Globus pallidus (tissue), 1 donor: ENCODE results near the gene HIPK1.
"Not testable (repeated sequence)": the region's sequence is repeated elsewhere in the genome, so short reads cannot be mapped to it uniquely, and the experiment has no call there.

ENCODE experiments used
- DNase-seq: peaks from one replicate; pipeline ENCODE4 v3.0.0-alpha.2; 2015; ENCODE audit warnings: low spot score

The HIPK1 gene

GRCh38 chr1:114011796-114012195 is 82.7 kb downstream of the HIPK1 start:
- DNase-seq, result no peak

GRCh38 chr1:114015075-114015474 is 86.0 kb downstream of the HIPK1 start:
- DNase-seq, result no peak

GRCh38 chr1:114019724-114020123 is 90.6 kb downstream of the HIPK1 start:
- not testable (repeated sequence) for DNase-seq

- no peak for DNase-seq
Observed at GRCh38 chr1:114021665-114022099, 92.6 kb downstream of the HIPK1 start.

- DNase-seq, result no peak
Observed at GRCh38 chr1:114022877-114023276, 93.8 kb downstream of the HIPK1 start.

GRCh38 chr1:114023377-114023776 is 94.3 kb downstream of the HIPK1 start:
- DNase-seq, result no peak

- no peak for DNase-seq
Observed at GRCh38 chr1:114024049-114024448, 94.9 kb downstream of the HIPK1 start.

GRCh38 chr1:114025609-114026401 is 96.7 kb downstream of the HIPK1 start:
- no peak for DNase-seq

GRCh38 chr1:114026797-114027196 is 97.7 kb downstream of the HIPK1 start:
- no peak for DNase-seq
